ENCODE measurements around the gene SENP7. TPM values are rescaled to one million over a fixed set of nuclear protein-coding genes. Genes with fewer than 3 reads are reported as not detected.

Gene SENP7
- total and polyA plus RNA-seq, 2 experiments from 2014 or later, result 3.5 to 8.2 TPM

DNA sequence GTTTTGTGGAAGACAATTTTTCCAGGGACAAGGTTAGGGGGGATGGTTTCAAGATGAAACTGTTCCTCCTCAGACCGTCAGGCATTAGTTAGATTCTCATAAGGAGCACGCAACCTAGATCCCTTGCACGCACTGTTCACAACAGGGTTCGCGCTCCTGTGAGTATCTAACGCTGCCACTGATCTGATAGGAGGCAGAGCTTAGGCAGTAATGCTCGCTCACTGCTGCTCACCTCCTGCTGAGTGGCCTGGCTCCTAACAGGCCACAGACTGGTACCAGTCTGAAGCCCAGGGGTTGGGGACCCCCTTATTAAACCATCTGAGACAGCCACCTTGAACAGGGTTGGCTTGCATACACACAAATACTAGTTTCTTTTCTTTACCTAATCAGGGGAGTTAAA lies 179.1 kb downstream of the SENP7 start:
- in situ Hi-C loops (cut with MboI), result no loop called here
- Histone ChIP-seq H2AFZ (no peak overlapping the region), H3K27ac (no peak overlapping the region), H3K9me3 (ENCODE audit: low read depth) (no peaks in the 10 kb centered on the region), H3K4me2 (ENCODE audit: unreplicated experiment) (no peak overlapping the region), H4K20me1 (ENCODE audit: insufficient read depth) (no peaks in the 10 kb centered on the region), H3F3A (ENCODE audit: insufficient read depth) (no peaks in the 10 kb centered on the region), H3K9ac (no peak overlapping the region), H3K9me2 (ENCODE audit: insufficient read depth) (no peaks in the 10 kb centered on the region), H3K36me3 (ENCODE audit: low read depth) (no peaks in the 10 kb centered on the region; the same call in 1 of the 2 replicates), H3K27me3 (replicated peaks; ENCODE audit: insufficient read depth) (no peaks in the 10 kb centered on the region), H3K79me2 (ENCODE audit: insufficient read depth) (no peaks in the 10 kb centered on the region), H3K4me3 (no peak overlapping the region), H3K4me1 (ENCODE audit: insufficient read depth) (no peaks in the 10 kb centered on the region)
- WGBS, 2 experiments (ENCODE audit: low coverage in 1 of 2, low lambda C conversion rate in 2 of 2, missing lambda C conversion rate in 2 of 2), result 94% methylated on average over 7 of the region's 7 CpGs
- TF ChIP-seq EZH2 (IDR thresholded peaks at IDR 0.05; ENCODE audit: insufficient read depth, poor library complexity, severe bottlenecking) (no peak), EZH2phosphoT487 (IDR thresholded peaks at IDR 0.05; ENCODE audit: insufficient read depth, low read depth) (no peak)
- no peak for DNase-seq

DNA sequence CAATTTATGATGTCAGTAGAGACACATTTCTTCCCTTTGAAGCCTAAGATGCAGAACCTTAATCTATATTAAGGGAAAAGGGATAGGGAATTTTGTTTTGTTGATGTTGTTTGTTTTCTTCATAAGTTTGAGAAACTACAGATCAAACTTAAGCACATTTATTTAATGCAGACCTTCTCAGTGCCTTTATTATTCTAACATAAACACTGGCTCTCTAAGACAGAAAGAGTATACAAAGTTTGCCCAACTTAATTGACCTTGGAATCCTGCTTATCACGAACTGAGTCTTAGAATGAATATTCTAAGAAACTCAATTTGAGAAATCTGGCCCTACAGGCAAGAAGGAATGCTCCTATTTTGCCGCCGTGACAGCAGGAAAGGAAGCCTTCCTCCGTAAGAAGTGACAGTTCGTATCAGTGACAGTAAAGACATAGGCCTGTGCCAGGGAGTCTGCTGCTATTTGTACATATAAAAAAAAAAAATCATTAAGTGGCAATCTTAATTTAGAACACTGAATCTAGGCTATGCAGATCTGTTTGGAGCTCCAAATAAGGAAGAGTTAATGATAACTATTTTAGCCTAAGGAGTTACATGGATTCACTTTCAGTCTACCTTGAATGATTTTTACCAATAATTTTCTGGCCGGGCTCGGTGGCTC lies 183.9 kb downstream of the SENP7 start:
- no peak overlapping the region for H3K4me3 ChIP-seq
- H3K27ac ChIP-seq, result no peak overlapping the region
- no peak for DNase-seq

DNA sequence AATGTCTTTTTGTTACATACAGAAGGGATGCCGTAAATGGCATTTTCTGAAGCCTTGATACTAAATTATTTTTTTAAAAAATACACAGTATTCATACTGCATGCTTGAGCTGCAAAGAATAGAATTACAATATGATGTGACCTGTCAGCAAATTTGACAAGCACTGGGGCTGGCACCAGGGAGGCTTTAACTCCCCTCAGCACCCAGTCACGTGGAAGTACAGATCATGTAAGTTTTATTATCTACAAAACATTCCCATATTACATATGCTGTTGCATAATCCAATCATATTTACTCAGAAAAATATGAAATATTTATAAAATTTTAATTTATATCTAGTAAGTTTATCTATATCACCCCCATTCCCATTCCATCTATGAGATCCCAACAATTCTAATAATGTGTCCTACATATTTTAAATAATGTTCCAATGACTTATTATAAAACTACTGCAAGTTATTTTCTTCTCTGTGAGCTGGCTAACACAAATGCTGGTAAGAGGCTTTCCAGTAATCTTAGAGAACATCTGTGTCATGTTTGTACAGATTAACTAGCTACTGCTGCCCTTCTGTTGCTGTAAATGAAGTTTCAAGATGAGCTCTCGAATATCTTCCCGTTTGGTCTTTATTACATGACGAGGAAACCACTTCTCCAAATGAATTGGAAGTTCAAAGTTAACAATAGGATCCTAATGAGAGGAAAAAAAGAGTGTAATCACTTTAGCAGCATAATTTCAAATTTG lies 187.4 kb downstream of the SENP7 start:
- Histone ChIP-seq H3K9me2 (ENCODE audit: insufficient read depth) (no peaks in the 10 kb centered on the region), H3K4me1 (ENCODE audit: insufficient read depth) (no peaks in the 10 kb centered on the region), H3K36me3 (ENCODE audit: low read depth) (no peaks in the 10 kb centered on the region; the same call in 1 of the 2 replicates), H2AFZ (no peak overlapping the region), H3K27me3 (replicated peaks; ENCODE audit: insufficient read depth) (no peaks in the 10 kb centered on the region), H3K9ac (no peak overlapping the region), H3K79me2 (ENCODE audit: insufficient read depth) (no peaks in the 10 kb centered on the region), H4K20me1 (ENCODE audit: insufficient read depth) (no peaks in the 10 kb centered on the region), H3K27ac (no peak overlapping the region), H3K4me3 (no peak overlapping the region), H3K4me2 (ENCODE audit: unreplicated experiment) (no peak overlapping the region), H3K9me3 (ENCODE audit: low read depth) (no peaks in the 10 kb centered on the region), H3F3A (ENCODE audit: insufficient read depth) (no peaks in the 10 kb centered on the region)
- DNase-seq, result no peak
- in situ Hi-C loops (cut with MboI), result no loop called here
- 52 to 54% methylated on average over 5 of the region's 5 CpGs for WGBS, 2 experiments (ENCODE audit: low coverage in 1 of 2, low lambda C conversion rate in 2 of 2, missing lambda C conversion rate in 2 of 2)
- TF ChIP-seq EZH2 (IDR thresholded peaks at IDR 0.05; ENCODE audit: insufficient read depth, poor library complexity, severe bottlenecking), result no peak
- no peak for TF ChIP-seq EZH2phosphoT487 (IDR thresholded peaks at IDR 0.05; ENCODE audit: insufficient read depth, low read depth)

More for the DNA sequence above, 183.9 kb downstream of the SENP7 start:
- no peaks in the 10 kb centered on the region for H3K27me3 ChIP-seq (replicated peaks; ENCODE audit: insufficient read depth)
- H2AFZ ChIP-seq, result no peak overlapping the region
- in situ Hi-C loops (cut with MboI), result no loop called here
- no peak overlapping the region for H3K9ac ChIP-seq
- no peaks in the 10 kb centered on the region for H3F3A ChIP-seq (ENCODE audit: insufficient read depth)
- H3K9me2 ChIP-seq (ENCODE audit: insufficient read depth), result no peaks in the 10 kb centered on the region
- H3K36me3 ChIP-seq (ENCODE audit: low read depth), result no peaks in the 10 kb centered on the region; the same call in 1 of the 2 replicates
- WGBS, 2 experiments (ENCODE audit: low coverage in 1 of 2, low lambda C conversion rate in 2 of 2, missing lambda C conversion rate in 2 of 2), result 92 to 96% methylated on average over 7 of the region's 7 CpGs
- H3K79me2 ChIP-seq (ENCODE audit: insufficient read depth), result no peaks in the 10 kb centered on the region
- no peaks in the 10 kb centered on the region for H3K4me1 ChIP-seq (ENCODE audit: insufficient read depth)
- TF ChIP-seq EZH2 (IDR thresholded peaks at IDR 0.05; ENCODE audit: insufficient read depth, poor library complexity, severe bottlenecking) (no peak), EZH2phosphoT487 (IDR thresholded peaks at IDR 0.05; ENCODE audit: insufficient read depth, low read depth) (no peak)
- H4K20me1 ChIP-seq (ENCODE audit: insufficient read depth), result no peaks in the 10 kb centered on the region
- no peak overlapping the region for H3K4me2 ChIP-seq (ENCODE audit: unreplicated experiment)
- no peaks in the 10 kb centered on the region for H3K9me3 ChIP-seq (ENCODE audit: low read depth)

DNA sequence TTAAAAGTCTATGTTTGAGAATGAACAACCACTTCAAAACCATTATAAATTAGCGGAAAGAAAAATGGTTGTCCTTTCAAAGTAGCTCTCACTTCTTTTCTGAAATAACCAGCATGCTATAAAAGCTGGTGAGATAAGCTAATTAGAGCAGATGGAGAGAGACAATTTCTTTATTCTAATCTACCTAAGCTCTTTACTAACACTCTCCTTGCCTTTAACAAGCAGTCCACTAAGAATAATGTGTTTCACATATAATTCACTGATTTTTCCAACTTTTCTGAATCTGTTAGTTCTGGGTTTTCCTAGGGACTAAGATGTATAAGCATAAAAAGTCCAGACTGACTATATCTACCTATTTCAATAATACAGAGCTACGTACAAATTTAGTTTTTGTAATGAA lies 192.5 kb downstream of the SENP7 start, which contains the start of gene IMPG2:
TSS of gene IMPG2 (minus strand) at position 101 of the 400 bp plus-strand sequence. CDS start 203 bp downstream, outside the sequence.
- Histone ChIP-seq H3F3A (ENCODE audit: insufficient read depth) (no peaks in the 10 kb centered on the region), H3K36me3 (ENCODE audit: low read depth) (no peaks in the 10 kb centered on the region), H3K4me2 (ENCODE audit: unreplicated experiment) (no peak within 1 kb of the TSS), H2AFZ (no peak within 1 kb of the TSS), H3K9ac (no peak within 1 kb of the TSS), H3K27ac (no peak within 1 kb of the TSS), H3K79me2 (ENCODE audit: insufficient read depth) (no peaks in the 10 kb centered on the region), H4K20me1 (ENCODE audit: insufficient read depth) (no peaks in the 10 kb centered on the region), H3K9me2 (ENCODE audit: insufficient read depth) (no peaks in the 10 kb centered on the region), H3K9me3 (ENCODE audit: low read depth) (no peaks in the 10 kb centered on the region), H3K4me3 (no peak within 1 kb of the TSS), H3K27me3 (replicated peaks; ENCODE audit: insufficient read depth) (no peaks in the 10 kb centered on the region), H3K4me1 (ENCODE audit: insufficient read depth) (no peaks in the 10 kb centered on the region)
- 93 to 95% methylated on average over 2 of the region's 2 CpGs for WGBS, 2 experiments (ENCODE audit: low coverage in 1 of 2, low lambda C conversion rate in 2 of 2, missing lambda C conversion rate in 2 of 2)
- no peak for DNase-seq
- in situ Hi-C loops (cut with MboI), result no loop called here
- TF ChIP-seq EZH2phosphoT487 (IDR thresholded peaks at IDR 0.05; ENCODE audit: insufficient read depth, low read depth) (no peak), EZH2 (IDR thresholded peaks at IDR 0.05; ENCODE audit: insufficient read depth, poor library complexity, severe bottlenecking) (no peak)

All from GM23248 (cell line).